Panc1 (cell line): Measurements from ENCODE around the gene SLC37A1. TPM values are rescaled to one million over a fixed set of nuclear protein-coding genes. Genes with fewer than 3 reads are reported as not detected.

Experiments used
- ATAC-seq: fragments of 200-7000 bp; cut with Tn5 transposase; 2 replicates; pipeline ENCODE4 v1.9.1; 2020; ENCODE audit warnings: mild to moderate bottlenecking, moderate library complexity
- BruUV-seq: library from RNA; stranded (reverse); fragments of 400-500 nt; replicated peaks from 2 replicates; lab custom pipeline; 2021; lab: Mats Ljungman, UMichigan
- CTCF ChIA-PET: fragments of 300-600 bp; sonication (Branson Sonifier 250); formaldehyde crosslinking; loops from one replicate; lab custom pipeline; 2022; ENCODE audit warnings: antibody characterized with exemption; lab: Charles Lee
- POLR2A ChIA-PET: fragments of 300-600 bp; sonication (Branson Sonifier 250); formaldehyde crosslinking; loops from one replicate; lab custom pipeline; 2022; ENCODE audit warnings: antibody characterized with exemption; lab: Charles Lee
- DNase-seq: peaks from one replicate; pipeline ENCODE4 v3.0.0-alpha.2; 2010; ENCODE audit warnings: low read depth, low spot score
- H3K27ac ChIP-seq: 2 replicates; pipeline ENCODE4 v1.5.1; 2011; ENCODE audit warnings: mild to moderate bottlenecking, low read length, inconsistent platforms
- H3K27me3 ChIP-seq: fragments of 200-500 bp; sonication (Bioruptor generic); 2 replicates; pipeline ENCODE4 v1.6.0; 2014; ENCODE audit warnings: low read length, inconsistent platforms; ENCODE audit not compliant: control insufficient read depth, insufficient read depth
- H3K36me3 ChIP-seq: fragments of 200-500 bp; sonication (Bioruptor generic); 2 replicates; pipeline ENCODE4 v1.5.1; 2014; ENCODE audit warnings: inconsistent platforms, mild to moderate bottlenecking, low read length, moderate library complexity; ENCODE audit not compliant: control insufficient read depth, insufficient read depth
- H3K4me1 ChIP-seq: 2 replicates; pipeline ENCODE4 v1.5.1; 2011; ENCODE audit warnings: inconsistent platforms, mild to moderate bottlenecking, low read length, moderate library complexity; ENCODE audit not compliant: control insufficient read depth, insufficient read depth
- H3K4me3 ChIP-seq, 2 experiments: 2 replicates each; pipeline ENCODE4 v1.5.1; 2011 to 2012; ENCODE audit warnings: low read depth in 2 of 2, low read length in 2 of 2, mild to moderate bottlenecking in 2 of 2, inconsistent platforms in 1 of 2, moderate library complexity in 1 of 2
- H3K9me3 ChIP-seq: fragments of 200-500 bp; sonication (Bioruptor generic); 2 replicates; pipeline ENCODE4 v1.5.1; 2014; ENCODE audit warnings: low read depth, mild to moderate bottlenecking, inconsistent platforms, low read length, moderate library complexity; ENCODE audit not compliant: control insufficient read depth, insufficient read depth
- POLR2AphosphoS5 ChIP-seq: IDR thresholded peaks from 2 replicates; pipeline ENCODE4 v1.6.1; 2012; ENCODE audit warnings: mild to moderate bottlenecking, low read depth, low read length, moderate library complexity
- SIN3A ChIP-seq: IDR thresholded peaks from 2 replicates; pipeline ENCODE4 v1.6.1; 2012; ENCODE audit warnings: low read depth, mild to moderate bottlenecking, low read length, moderate library complexity, borderline replicate concordance; ENCODE audit not compliant: insufficient read depth
- TCF7L2 ChIP-seq: IDR thresholded peaks from 2 replicates; pipeline ENCODE4 v1.6.1; 2011; ENCODE audit warnings: mild to moderate bottlenecking, low read depth, low read length, inconsistent platforms
- in situ Hi-C: cut with HindIII; loops from 2 replicates; pipeline ENCODE4 v1.10.0; 2016; ENCODE audit warnings: low sequenced_read_pairs, low pct_unique_long_range_greater_than_20kb
- intact Hi-C: fragments of 100-400 bp; cut with micrococcal nuclease; formaldehyde crosslinking; loops from one replicate; pipeline ENCODE4 v1.10.0; 2022; ENCODE audit not compliant: unreplicated experiment
- total RNA-seq: library from RNA; stranded (reverse); gene quantifications from one replicate; pipeline ENCODE4 v1.2.1, GENCODE V29; 2021; ENCODE audit not compliant: unreplicated experiment
- TF ChIP-seq, protein P1 (sequence below): fragments of 450-650 bp; IDR thresholded peaks from 2 replicates; pipeline ENCODE4 v1.5.1; 2017; ENCODE audit warnings: mild to moderate bottlenecking
- TF ChIP-seq, protein P2 (sequence below), 2 experiments: IDR thresholded peaks; 2 replicates each; pipeline ENCODE4 v1.6.1; 2011 to 2012; ENCODE audit warnings: low read depth in 2 of 2, control low read depth in 1 of 2, low read length in 1 of 2, mild to moderate bottlenecking in 1 of 2, moderate library complexity in 1 of 2; ENCODE audit not compliant: insufficient read depth in 1 of 2

Gene SLC37A1
- total RNA-seq, 1 experiment from 2014 or later, result 7.7 TPM

DNA sequence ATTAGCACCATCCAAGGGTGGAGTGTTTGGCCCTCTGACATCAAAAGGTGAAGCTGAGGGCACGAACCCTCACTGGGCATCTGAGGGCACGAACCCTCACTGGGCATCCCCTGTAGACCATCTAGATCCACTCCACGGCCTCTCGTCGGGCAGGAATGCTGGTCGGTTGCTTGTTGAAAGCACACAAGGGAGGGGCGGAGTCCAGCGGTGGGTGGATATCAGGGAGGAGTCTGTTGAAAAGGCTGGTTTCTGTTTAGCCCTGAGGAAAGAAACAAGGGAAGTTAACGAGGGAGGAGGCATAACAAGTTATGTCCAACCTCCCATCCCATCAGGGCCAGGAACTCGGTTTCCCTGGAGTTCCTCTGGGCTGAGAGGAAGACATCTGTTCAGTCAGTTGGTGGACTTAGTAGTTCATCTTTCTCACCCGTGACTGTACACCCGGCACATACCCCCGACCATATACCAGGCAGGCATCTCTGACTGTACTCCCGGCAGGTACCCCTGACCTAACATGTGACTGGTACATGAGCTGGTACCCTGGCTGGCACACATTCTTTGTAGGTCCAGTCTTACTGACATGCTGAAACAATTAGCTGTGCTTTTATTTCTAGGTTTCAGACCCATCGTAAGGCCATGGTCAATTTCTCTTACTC lies 107.6 kb downstream of the SLC37A1 start:
- no peaks in the 10 kb centered on the region for H3K36me3 ChIP-seq
- no peak for DNase-seq
- H3K4me3 ChIP-seq, result no peak overlapping the region
- intact Hi-C loops (no loop called here), in situ Hi-C loops (no loop called here)
- no peaks in the 10 kb centered on the region for H3K4me1 ChIP-seq
- no peaks in the 10 kb centered on the region for H3K9me3 ChIP-seq
- ATAC-seq, result no peak
- ChIA-PET CTCF (no interaction called here), POLR2A (no interaction called here)
- no TSS peak for BruUV-seq
- H3K27me3 ChIP-seq, result peaks cover 2% of the 10 kb centered on the region; the same call in 1 of the 2 replicates
- no peak overlapping the region for H3K27ac ChIP-seq
- TF ChIP-seq SIN3A, result no peak
- no peak for TF ChIP-seq TCF7L2
- TF ChIP-seq POLR2AphosphoS5, result no peak
- TF ChIP-seq, protein P1, sequence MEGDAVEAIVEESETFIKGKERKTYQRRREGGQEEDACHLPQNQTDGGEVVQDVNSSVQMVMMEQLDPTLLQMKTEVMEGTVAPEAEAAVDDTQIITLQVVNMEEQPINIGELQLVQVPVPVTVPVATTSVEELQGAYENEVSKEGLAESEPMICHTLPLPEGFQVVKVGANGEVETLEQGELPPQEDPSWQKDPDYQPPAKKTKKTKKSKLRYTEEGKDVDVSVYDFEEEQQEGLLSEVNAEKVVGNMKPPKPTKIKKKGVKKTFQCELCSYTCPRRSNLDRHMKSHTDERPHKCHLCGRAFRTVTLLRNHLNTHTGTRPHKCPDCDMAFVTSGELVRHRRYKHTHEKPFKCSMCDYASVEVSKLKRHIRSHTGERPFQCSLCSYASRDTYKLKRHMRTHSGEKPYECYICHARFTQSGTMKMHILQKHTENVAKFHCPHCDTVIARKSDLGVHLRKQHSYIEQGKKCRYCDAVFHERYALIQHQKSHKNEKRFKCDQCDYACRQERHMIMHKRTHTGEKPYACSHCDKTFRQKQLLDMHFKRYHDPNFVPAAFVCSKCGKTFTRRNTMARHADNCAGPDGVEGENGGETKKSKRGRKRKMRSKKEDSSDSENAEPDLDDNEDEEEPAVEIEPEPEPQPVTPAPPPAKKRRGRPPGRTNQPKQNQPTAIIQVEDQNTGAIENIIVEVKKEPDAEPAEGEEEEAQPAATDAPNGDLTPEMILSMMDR, result no peak
- TF ChIP-seq, protein P2, sequence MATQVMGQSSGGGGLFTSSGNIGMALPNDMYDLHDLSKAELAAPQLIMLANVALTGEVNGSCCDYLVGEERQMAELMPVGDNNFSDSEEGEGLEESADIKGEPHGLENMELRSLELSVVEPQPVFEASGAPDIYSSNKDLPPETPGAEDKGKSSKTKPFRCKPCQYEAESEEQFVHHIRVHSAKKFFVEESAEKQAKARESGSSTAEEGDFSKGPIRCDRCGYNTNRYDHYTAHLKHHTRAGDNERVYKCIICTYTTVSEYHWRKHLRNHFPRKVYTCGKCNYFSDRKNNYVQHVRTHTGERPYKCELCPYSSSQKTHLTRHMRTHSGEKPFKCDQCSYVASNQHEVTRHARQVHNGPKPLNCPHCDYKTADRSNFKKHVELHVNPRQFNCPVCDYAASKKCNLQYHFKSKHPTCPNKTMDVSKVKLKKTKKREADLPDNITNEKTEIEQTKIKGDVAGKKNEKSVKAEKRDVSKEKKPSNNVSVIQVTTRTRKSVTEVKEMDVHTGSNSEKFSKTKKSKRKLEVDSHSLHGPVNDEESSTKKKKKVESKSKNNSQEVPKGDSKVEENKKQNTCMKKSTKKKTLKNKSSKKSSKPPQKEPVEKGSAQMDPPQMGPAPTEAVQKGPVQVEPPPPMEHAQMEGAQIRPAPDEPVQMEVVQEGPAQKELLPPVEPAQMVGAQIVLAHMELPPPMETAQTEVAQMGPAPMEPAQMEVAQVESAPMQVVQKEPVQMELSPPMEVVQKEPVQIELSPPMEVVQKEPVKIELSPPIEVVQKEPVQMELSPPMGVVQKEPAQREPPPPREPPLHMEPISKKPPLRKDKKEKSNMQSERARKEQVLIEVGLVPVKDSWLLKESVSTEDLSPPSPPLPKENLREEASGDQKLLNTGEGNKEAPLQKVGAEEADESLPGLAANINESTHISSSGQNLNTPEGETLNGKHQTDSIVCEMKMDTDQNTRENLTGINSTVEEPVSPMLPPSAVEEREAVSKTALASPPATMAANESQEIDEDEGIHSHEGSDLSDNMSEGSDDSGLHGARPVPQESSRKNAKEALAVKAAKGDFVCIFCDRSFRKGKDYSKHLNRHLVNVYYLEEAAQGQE (IDR thresholded peaks at IDR 0.05; ENCODE audit: insufficient read depth in 1 of 2, low read depth in 2 of 2, low read length in 1 of 2), result no peak

DNA sequence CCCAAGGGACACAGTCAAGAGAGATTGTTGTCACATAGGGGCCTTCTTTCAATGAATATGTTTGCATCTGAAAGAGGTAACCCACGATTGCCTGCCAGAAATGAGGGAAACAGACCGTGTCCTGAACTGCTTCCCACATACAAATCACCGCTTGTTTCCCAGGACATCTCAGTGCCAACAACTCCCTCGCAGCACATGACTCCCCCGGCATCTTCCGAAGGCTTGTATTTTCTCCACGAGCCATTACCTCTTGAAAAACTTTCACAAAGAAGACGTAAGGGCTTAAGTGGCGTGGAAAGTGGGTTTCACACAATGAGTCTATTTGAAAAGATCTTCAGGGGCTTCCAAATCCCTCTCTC lies 108.1 kb downstream of the SLC37A1 start:
- H3K4me3 ChIP-seq, result no peak overlapping the region
- H3K36me3 ChIP-seq, result no peaks in the 10 kb centered on the region
- BruUV-seq, result no TSS peak
- intact Hi-C loops, result no loop called here
- DNase-seq, result no peak
- peaks cover 2% of the 10 kb centered on the region; the same call in 1 of the 2 replicates for H3K27me3 ChIP-seq
- no peak for ATAC-seq
- H3K4me1 ChIP-seq, result no peaks in the 10 kb centered on the region
- H3K27ac ChIP-seq, result no peak overlapping the region
- no peaks in the 10 kb centered on the region for H3K9me3 ChIP-seq
- ChIA-PET CTCF (no interaction called here), POLR2A (no interaction called here)
- in situ Hi-C loops, result no loop called here
- TF ChIP-seq, protein P2 (IDR thresholded peaks at IDR 0.05; ENCODE audit: insufficient read depth in 1 of 2, low read depth in 2 of 2, low read length in 1 of 2), result no peak
- no peak for TF ChIP-seq POLR2AphosphoS5
- TF ChIP-seq, protein P1, result no peak
- no peak for TF ChIP-seq TCF7L2
- TF ChIP-seq SIN3A, result no peak
